Measurements from ENCODE around the gene GLB1L2.

GRCh38 chr11:134289167-134289566 lies 42.6 kb upstream of the GLB1L2 start:
- TF ChIP-seq CTCF (IDR thresholded peaks at IDR 0.05) (no peak), POLR2A (IDR thresholded peaks at IDR 0.05; ENCODE audit: low read depth) (no peak)

All from esophagus muscularis mucosa (tissue), 3 donors.